ENCODE data around the gene RACK1. TPM values are rescaled to one million over a fixed set of nuclear protein-coding genes. Genes with fewer than 3 reads are reported as not detected.

RACK1 gene
- polyA plus RNA-seq, 1 of the 3 experiments (the other 2 are of a cell fraction): 4,715 TPM

DNA sequence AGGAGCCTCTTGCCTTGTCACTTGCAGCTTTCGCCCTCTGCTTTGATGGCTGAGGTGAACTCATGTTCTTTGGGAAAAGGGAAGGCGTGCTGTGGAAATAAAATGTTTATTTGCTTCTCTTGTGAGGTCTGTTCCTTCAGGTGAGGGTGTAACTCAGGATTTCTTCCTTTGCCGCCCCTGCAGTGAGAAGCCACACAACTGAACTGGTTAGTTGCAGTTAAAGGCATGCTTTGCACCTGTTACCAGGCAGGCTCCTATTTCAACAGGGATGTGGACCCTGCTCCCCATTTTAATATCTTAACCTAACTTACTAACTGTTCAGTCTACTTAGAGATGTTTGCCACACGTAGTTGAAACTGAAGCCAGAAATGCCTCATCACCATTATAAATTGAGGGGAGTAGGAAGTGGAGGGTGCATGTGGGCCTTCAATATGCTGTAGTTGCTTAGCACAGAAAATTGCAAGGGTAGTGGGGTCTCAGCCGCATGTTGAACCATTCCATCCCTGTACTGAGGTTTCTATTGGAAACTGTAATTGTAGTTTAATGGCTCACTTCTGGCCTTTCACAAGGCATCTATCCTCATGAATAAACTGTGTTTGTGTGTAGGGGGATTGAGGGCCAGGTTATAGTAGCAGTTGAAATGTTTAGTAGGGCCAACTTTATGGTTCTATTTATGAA lies 7.9 kb downstream of the RACK1 start (continued):
- peak; percentile 27 for TF ChIP-seq POLR2AphosphoS5 (IDR thresholded peaks at IDR 0.05; ENCODE audit: low read depth, low read length)
- TF ChIP-seq FOSL2 (IDR thresholded peaks at IDR 0.05; ENCODE audit: borderline replicate concordance, low read depth): peak; percentile 25; the same call in 1 of the 2 replicates
- TF ChIP-seq GABPA (IDR thresholded peaks at IDR 0.05; ENCODE audit: low read depth): no peak

DNA sequence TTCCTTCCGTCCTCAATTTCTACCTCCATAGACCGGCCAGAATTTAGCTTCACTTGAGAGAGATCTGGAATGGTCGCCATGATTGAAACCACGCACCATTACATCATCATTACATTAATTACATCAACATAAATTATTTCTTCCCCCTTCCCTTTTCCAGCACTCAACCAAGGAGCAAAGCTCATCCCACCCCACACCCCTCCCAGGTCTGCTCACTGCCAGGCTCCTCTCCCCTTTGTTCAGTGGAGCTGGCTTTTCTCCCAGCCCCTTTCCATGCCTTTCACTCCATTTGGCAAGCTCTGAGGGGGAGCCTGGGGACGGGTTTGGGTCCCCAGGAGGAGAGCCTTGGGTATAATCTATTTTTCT lies 8.4 kb downstream of the RACK1 start:
- WGBS (ENCODE audit: low lambda C conversion rate): 81% methylated on average over 5 of the region's 5 CpGs

More for the DNA sequence above, 8.4 kb downstream of the RACK1 start:
- peak; percentile 50 for DNase-seq
- H3K4me3 ChIP-seq (ENCODE audit: low read depth in 2 of 2, low read length in 1 of 2): no peak overlapping the region
- H3K4me1 ChIP-seq (ENCODE audit: control insufficient read depth in 1 of 2, insufficient read depth in 2 of 2, low read depth in 1 of 2, low read length in 1 of 2): peaks cover 0 to 15% of the 10 kb centered on the region in 2 experiments; a peak in 1 of 4 replicates
- H2AFZ ChIP-seq (ENCODE audit: low read depth): no peak overlapping the region
- no peak overlapping the region for H3K4me2 ChIP-seq
- no peaks in the 10 kb centered on the region for H3K9me2 ChIP-seq
- peak overlapping the region; percentile 40 to 57 for H3K27ac ChIP-seq (ENCODE audit: low read depth in 2 of 2, low read length in 1 of 2)
- ChIA-PET POLR2A (interaction anchor here (1.0 to 2.8 kb wide), 7 partner anchors 8 to 47 kb away, joined by 3 to 29 read pairs (median 9); partner anchors contain the start of genes RACK1 and TRIM41), CTCF (interaction anchor here (0.9 kb wide), 2 partner anchors 12 to 24 kb away, joined by 3 read pairs; no protein-coding TSS in a partner anchor)
- H3K9me3 ChIP-seq: no peaks in the 10 kb centered on the region
- H3F3A ChIP-seq (replicated peaks; ENCODE audit: insufficient read depth): peaks cover 70% of the 10 kb centered on the region
- no peak overlapping the region for H3K9ac ChIP-seq
- peaks cover 57 to 88% of the 10 kb centered on the region in 2 experiments for H3K36me3 ChIP-seq (replicated peaks in 1 of 2; ENCODE audit: control insufficient read depth in 1 of 2, insufficient read depth in 2 of 2, low read length in 1 of 2)
- H3K27me3 ChIP-seq (ENCODE audit: insufficient read depth): no peaks in the 10 kb centered on the region
- TF ChIP-seq NFIC (IDR thresholded peaks at IDR 0.05; ENCODE audit: borderline replicate concordance) (no peak), USF1 (IDR thresholded peaks at IDR 0.05; ENCODE audit: borderline replicate concordance, low read depth) (no peak), SIN3A (IDR thresholded peaks at IDR 0.05; ENCODE audit: borderline replicate concordance, low read depth, low read length) (no peak), GABPA (IDR thresholded peaks at IDR 0.05; ENCODE audit: low read depth) (no peak), CTCF (IDR thresholded peaks at IDR 0.05) (no peak), POLR2AphosphoS5 (IDR thresholded peaks at IDR 0.05; ENCODE audit: low read depth, low read length) (no peak; the same call in 1 of the 2 replicates), FOXJ3 (CRISPR knock-in tag; IDR thresholded peaks at IDR 0.05) (no peak), RAD21 (IDR thresholded peaks at IDR 0.05; ENCODE audit: low read length) (no peak)
- TF ChIP-seq, protein P1, sequence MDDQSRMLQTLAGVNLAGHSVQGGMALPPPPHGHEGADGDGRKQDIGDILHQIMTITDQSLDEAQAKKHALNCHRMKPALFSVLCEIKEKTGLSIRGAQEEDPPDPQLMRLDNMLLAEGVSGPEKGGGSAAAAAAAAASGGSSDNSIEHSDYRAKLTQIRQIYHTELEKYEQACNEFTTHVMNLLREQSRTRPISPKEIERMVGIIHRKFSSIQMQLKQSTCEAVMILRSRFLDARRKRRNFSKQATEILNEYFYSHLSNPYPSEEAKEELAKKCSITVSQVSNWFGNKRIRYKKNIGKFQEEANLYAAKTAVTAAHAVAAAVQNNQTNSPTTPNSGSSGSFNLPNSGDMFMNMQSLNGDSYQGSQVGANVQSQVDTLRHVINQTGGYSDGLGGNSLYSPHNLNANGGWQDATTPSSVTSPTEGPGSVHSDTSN (IDR thresholded peaks at IDR 0.05): no peak; the same call in 1 of the 2 replicates
- TF ChIP-seq, protein P2, sequence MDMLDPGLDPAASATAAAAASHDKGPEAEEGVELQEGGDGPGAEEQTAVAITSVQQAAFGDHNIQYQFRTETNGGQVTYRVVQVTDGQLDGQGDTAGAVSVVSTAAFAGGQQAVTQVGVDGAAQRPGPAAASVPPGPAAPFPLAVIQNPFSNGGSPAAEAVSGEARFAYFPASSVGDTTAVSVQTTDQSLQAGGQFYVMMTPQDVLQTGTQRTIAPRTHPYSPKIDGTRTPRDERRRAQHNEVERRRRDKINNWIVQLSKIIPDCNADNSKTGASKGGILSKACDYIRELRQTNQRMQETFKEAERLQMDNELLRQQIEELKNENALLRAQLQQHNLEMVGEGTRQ (IDR thresholded peaks at IDR 0.05; ENCODE audit: borderline replicate concordance, low read depth, low read length): no peak
- TF ChIP-seq, protein P3, sequence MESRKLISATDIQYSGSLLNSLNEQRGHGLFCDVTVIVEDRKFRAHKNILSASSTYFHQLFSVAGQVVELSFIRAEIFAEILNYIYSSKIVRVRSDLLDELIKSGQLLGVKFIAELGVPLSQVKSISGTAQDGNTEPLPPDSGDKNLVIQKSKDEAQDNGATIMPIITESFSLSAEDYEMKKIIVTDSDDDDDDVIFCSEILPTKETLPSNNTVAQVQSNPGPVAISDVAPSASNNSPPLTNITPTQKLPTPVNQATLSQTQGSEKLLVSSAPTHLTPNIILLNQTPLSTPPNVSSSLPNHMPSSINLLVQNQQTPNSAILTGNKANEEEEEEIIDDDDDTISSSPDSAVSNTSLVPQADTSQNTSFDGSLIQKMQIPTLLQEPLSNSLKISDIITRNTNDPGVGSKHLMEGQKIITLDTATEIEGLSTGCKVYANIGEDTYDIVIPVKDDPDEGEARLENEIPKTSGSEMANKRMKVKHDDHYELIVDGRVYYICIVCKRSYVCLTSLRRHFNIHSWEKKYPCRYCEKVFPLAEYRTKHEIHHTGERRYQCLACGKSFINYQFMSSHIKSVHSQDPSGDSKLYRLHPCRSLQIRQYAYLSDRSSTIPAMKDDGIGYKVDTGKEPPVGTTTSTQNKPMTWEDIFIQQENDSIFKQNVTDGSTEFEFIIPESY (IDR thresholded peaks at IDR 0.05; ENCODE audit: borderline replicate concordance, low read depth): no peak
- H4K20me1 ChIP-seq (ENCODE audit: insufficient read depth): peaks cover 45% of the 10 kb centered on the region
- peaks cover 25% of the 10 kb centered on the region for H3K79me2 ChIP-seq (ENCODE audit: insufficient read depth)
